Keratinocyte (primary cell): ENCODE results near the gene MNX1. TPM values are rescaled to one million over a fixed set of nuclear protein-coding genes. Genes with fewer than 3 reads are reported as not detected.

ENCODE experiments used
- DNase-seq: peaks from one replicate; pipeline ENCODE4 v3.0.0-alpha.2; 2011; ENCODE audit warnings: low read depth, missing footprints, low spot score
- FAIRE-seq: peaks from 2 replicates; lab custom pipeline; 2011; peaks lifted over from hg19 to GRCh38; lab: Jason Lieb, UNC
- H2AFZ ChIP-seq: 2 replicates; pipeline ENCODE4 v1.6.0; 2012; ENCODE audit warnings: low read length, control low read depth, inconsistent platforms; ENCODE audit not compliant: control insufficient read depth
- H3K27ac ChIP-seq: 2 replicates; pipeline ENCODE4 v1.5.1; 2011; ENCODE audit warnings: low read length; ENCODE audit not compliant: control insufficient read depth, insufficient read depth
- H3K27me3 ChIP-seq: 3 replicates; pipeline ENCODE4 v1.6.0; 2011; ENCODE audit warnings: low read length; ENCODE audit not compliant: control insufficient read depth, insufficient read depth; ENCODE audit errors: extremely low read depth
- H3K36me3 ChIP-seq, 2 experiments: 2 replicates in 1 of 2; 3 replicates in 1 of 2; pipeline ENCODE4 v1.5.1; 2011; ENCODE audit warnings: low read length in 2 of 2, mild to moderate bottlenecking in 1 of 2; ENCODE audit not compliant: control insufficient read depth in 2 of 2, insufficient read depth in 2 of 2; ENCODE audit errors: extremely low read depth in 1 of 2
- H3K4me1 ChIP-seq: 3 replicates; pipeline ENCODE4 v1.5.1; 2011; ENCODE audit warnings: low read length; ENCODE audit not compliant: control insufficient read depth, insufficient read depth; ENCODE audit errors: extremely low read depth
- H3K4me2 ChIP-seq: 3 replicates; pipeline ENCODE4 v1.6.0; 2011; ENCODE audit warnings: low read depth, low read length; ENCODE audit not compliant: control insufficient read depth, insufficient read depth; ENCODE audit errors: extremely low read depth
- H3K4me3 ChIP-seq, 3 experiments: fragments of 200-600 bp in 1 of 3; sonication (generic) in 1 of 3; 2 replicates in 2 of 3; 3 replicates in 1 of 3; pipeline ENCODE4 v1.5.1; 2011 to 2016; ENCODE audit warnings: low read length in 3 of 3, mild to moderate bottlenecking in 3 of 3, control low read depth in 2 of 3, inconsistent platforms in 1 of 3, low read depth in 1 of 3, mixed read lengths in 1 of 3, mixed run types in 1 of 3, moderate library complexity in 1 of 3; ENCODE audit not compliant: control insufficient read depth in 2 of 3, insufficient read depth in 2 of 3; ENCODE audit errors: extremely low read depth in 1 of 3
- H3K79me2 ChIP-seq: 2 replicates; pipeline ENCODE4 v1.6.0; 2012; ENCODE audit warnings: low read length; ENCODE audit not compliant: control insufficient read depth, insufficient read depth
- H3K9ac ChIP-seq: 3 replicates; pipeline ENCODE4 v1.6.0; 2011; ENCODE audit warnings: low read length; ENCODE audit not compliant: control insufficient read depth, insufficient read depth; ENCODE audit errors: extremely low read depth
- H3K9me1 ChIP-seq: 3 replicates; pipeline ENCODE4 v1.6.0; 2011; ENCODE audit warnings: low read length; ENCODE audit not compliant: control insufficient read depth, insufficient read depth; ENCODE audit errors: extremely low read depth
- H3K9me3 ChIP-seq: 2 replicates; pipeline ENCODE4 v1.5.1; 2012; ENCODE audit warnings: low read depth, low read length; ENCODE audit not compliant: control insufficient read depth
- H4K20me1 ChIP-seq: 3 replicates; pipeline ENCODE4 v1.6.0; 2011; ENCODE audit warnings: low read length; ENCODE audit not compliant: control insufficient read depth, insufficient read depth; ENCODE audit errors: extremely low read depth
- CTCF ChIP-seq, 3 experiments: IDR thresholded peaks in 1 of 3; conservative IDR thresholded peaks in 1 of 3; optimal IDR thresholded peaks in 1 of 3; 2 replicates in 2 of 3; 3 replicates in 1 of 3; pipeline versions ENCODE3 to v1.5.1; 2011; ENCODE audit warnings: low read length in 3 of 3, mild to moderate bottlenecking in 3 of 3, moderate library complexity in 2 of 3, control low read depth in 1 of 3, inconsistent platforms in 1 of 3; ENCODE audit not compliant: insufficient read depth in 2 of 3; ENCODE audit errors: extremely low read depth in 1 of 3
- EZH2 ChIP-seq: IDR thresholded peaks from one replicate; pipeline ENCODE4 v1.6.1; 2012; ENCODE audit warnings: inconsistent platforms, mild to moderate bottlenecking, low read length, moderate library complexity
- dilution Hi-C: fragments of 300-500 bp; cut with MboI; formaldehyde crosslinking; loops from one replicate; pipeline ENCODE4 v1.7.0; 2020; ENCODE audit warnings: low sequenced_read_pairs; ENCODE audit not compliant: extremely low pct_ligation_motif_present
- polyA plus RNA-seq, 5 experiments: library from polyadenylated mRNA; depleted of rRNA in 3 of 5; stranded (reverse) in 3 of 5; stranded (forward) in 1 of 5; unstranded in 1 of 5; fragments of >200 nt; gene quantifications; 1 replicate in 1 of 5; 2 replicates in 3 of 5; 3 replicates in 1 of 5; pipeline versions ENCODE4 v1.2.1 to v1.2.3, GENCODE V29; 2011 to 2012; ENCODE audit warnings: missing spikeins in 2 of 5, low read depth in 1 of 5, low replicate concordance in 1 of 5

Gene MNX1
- polyA plus RNA-seq, 1 donor (not counting 4 experiments of a cell fraction or from before 2014, with no cell fraction given): not detected

GRCh38 chr7:157024716-157025115, 14.3 kb upstream of the MNX1 start:
- no peaks in the 10 kb centered on the region for H4K20me1 ChIP-seq
- FAIRE-seq (no peak), DNase-seq (no peak)
- H3K36me3 ChIP-seq: no peaks in the 10 kb centered on the region
- no peaks in the 10 kb centered on the region for H3K9me1 ChIP-seq
- H3K4me2 ChIP-seq: no peak overlapping the region
- H2AFZ ChIP-seq: no peak overlapping the region
- no peak overlapping the region for H3K27ac ChIP-seq
- TF ChIP-seq EZH2 (no peak), CTCF (optimal IDR thresholded peaks at IDR 0.05 in 1 of 3, IDR thresholded peaks at IDR 0.05 in 1 of 3, conservative IDR thresholded peaks at IDR 0.05 in 1 of 3; ENCODE audit: extremely low read depth in 1 of 3, insufficient read depth in 2 of 3, low read length in 3 of 3) (no peak)
- H3K4me3 ChIP-seq: no peak overlapping the region
- H3K9me3 ChIP-seq: no peaks in the 10 kb centered on the region
- no peak overlapping the region for H3K9ac ChIP-seq
- H3K27me3 ChIP-seq: peaks cover 38% of the 10 kb centered on the region
- H3K4me1 ChIP-seq: peaks cover 19% of the 10 kb centered on the region
- no peaks in the 10 kb centered on the region for H3K79me2 ChIP-seq
- dilution Hi-C loops: no loop called here

- no peak for DNase-seq
- TF ChIP-seq CTCF (optimal IDR thresholded peaks at IDR 0.05 in 1 of 3, IDR thresholded peaks at IDR 0.05 in 1 of 3, conservative IDR thresholded peaks at IDR 0.05 in 1 of 3; ENCODE audit: extremely low read depth in 1 of 3, insufficient read depth in 2 of 3, low read length in 3 of 3) (no peak), EZH2 (no peak)
- no peaks in the 10 kb centered on the region for H3K9me3 ChIP-seq
- no peak overlapping the region for H3K4me3 ChIP-seq
- no peak overlapping the region for H3K27ac ChIP-seq
- H3K4me1 ChIP-seq: peaks cover 20% of the 10 kb centered on the region
- dilution Hi-C loops: no loop called here
- H4K20me1 ChIP-seq: no peaks in the 10 kb centered on the region
- peaks cover 49% of the 10 kb centered on the region for H3K27me3 ChIP-seq
- H3K9ac ChIP-seq: no peak overlapping the region
- no peak overlapping the region for H3K4me2 ChIP-seq
- no peaks in the 10 kb centered on the region for H3K79me2 ChIP-seq
- H3K9me1 ChIP-seq: no peaks in the 10 kb centered on the region
- H2AFZ ChIP-seq: no peak overlapping the region
- no peaks in the 10 kb centered on the region for H3K36me3 ChIP-seq
- no peak for FAIRE-seq
Observed at GRCh38 chr7:157023589-157023905, 13.1 kb upstream of the MNX1 start.
